CD8-positive, alpha-beta memory T cell (primary cell): ENCODE data around the gene HOXB3. TPM values are rescaled to one million over a fixed set of nuclear protein-coding genes. Genes with fewer than 3 reads are reported as not detected.

ENCODE experiments used
- CTCF ChIA-PET: fragments of 350-600 bp; sonication (Branson Sonifier 250); formaldehyde crosslinking; loops from one replicate; lab custom pipeline; 2021; ENCODE audit warnings: antibody characterized with exemption; lab: Charles Lee
- POLR2A ChIA-PET: fragments of 350-600 bp; sonication (Branson Sonifier 250); formaldehyde crosslinking; loops from one replicate; lab custom pipeline; 2021; ENCODE audit warnings: antibody characterized with exemption; lab: Charles Lee
- DNase-seq, 5 donors: peaks; one replicate each; pipeline versions ENCODE4 v3.0.0 to v3.0.0-alpha.2; 2020 to 2022; ENCODE audit warnings: mixed read lengths in 1 of 5
- H3K27ac ChIP-seq: one replicate; pipeline ENCODE4 v1.7.0; 2013; ENCODE audit warnings: low read depth, mild to moderate bottlenecking, low read length, moderate library complexity
- H3K27me3 ChIP-seq: 2 replicates; pipeline ENCODE4 v1.7.0; 2013; ENCODE audit warnings: low read length, mild to moderate bottlenecking; ENCODE audit not compliant: insufficient read depth, poor library complexity, severe bottlenecking
- H3K36me3 ChIP-seq: 2 replicates; pipeline ENCODE4 v1.7.0; 2013; ENCODE audit warnings: mild to moderate bottlenecking, low read length, moderate library complexity; ENCODE audit not compliant: insufficient read depth
- H3K4me1 ChIP-seq: 2 replicates; pipeline ENCODE4 v1.7.0; 2013; ENCODE audit warnings: mild to moderate bottlenecking, low read length, moderate library complexity; ENCODE audit not compliant: insufficient read depth
- H3K4me3 ChIP-seq: 2 replicates; pipeline ENCODE4 v1.7.0; 2013; ENCODE audit warnings: mild to moderate bottlenecking, low read length
- H3K9me3 ChIP-seq: 2 replicates; pipeline ENCODE4 v1.7.0; 2013; ENCODE audit warnings: mild to moderate bottlenecking, low read length
- H3K27ac Mint-ChIP-seq, 8 donors: one replicate each; pipeline ENCODE4 v1.8.0; 2020 to 2021; ENCODE audit warnings: mixed read lengths in 8 of 8, mild to moderate bottlenecking in 6 of 8, inconsistent platforms in 3 of 8, moderate library complexity in 3 of 8
- H3K27me3 Mint-ChIP-seq, 2 donors: one replicate each; pipeline ENCODE4 v1.8.0; 2020 to 2021; ENCODE audit warnings: mixed read lengths in 2 of 2, mild to moderate bottlenecking in 1 of 2, moderate library complexity in 1 of 2
- H3K36me3 Mint-ChIP-seq, 3 donors: one replicate each; pipeline ENCODE4 v1.8.0; 2020 to 2021; ENCODE audit warnings: mixed read lengths in 3 of 3, inconsistent platforms in 1 of 3, mild to moderate bottlenecking in 1 of 3
- H3K4me1 Mint-ChIP-seq, 3 donors: one replicate each; pipeline ENCODE4 v1.8.0; 2020 to 2021; ENCODE audit warnings: mixed read lengths in 3 of 3, inconsistent platforms in 1 of 3, mild to moderate bottlenecking in 1 of 3
- H3K4me3 Mint-ChIP-seq, 7 donors: one replicate each; pipeline ENCODE4 v1.8.0; 2020 to 2021; ENCODE audit warnings: mixed read lengths in 7 of 7, mild to moderate bottlenecking in 6 of 7, moderate library complexity in 4 of 7, inconsistent platforms in 2 of 7
- H3K9me3 Mint-ChIP-seq, 5 donors: one replicate each; pipeline ENCODE4 v1.8.0; 2020 to 2022; ENCODE audit warnings: mixed read lengths in 5 of 5, mild to moderate bottlenecking in 3 of 5, moderate library complexity in 2 of 5, inconsistent platforms in 1 of 5
- polyA plus RNA-seq: library from polyadenylated mRNA; unstranded; fragments of 300-500 nt; fragmentation: Illumina TruSeq; gene quantifications from one replicate; pipeline ENCODE4 v1.2.3, GENCODE V29; 2021
- total RNA-seq, 2 experiments: library from RNA; stranded (reverse); gene quantifications; one replicate each; pipeline ENCODE4 v1.2.3, GENCODE V29; 2021

Gene HOXB3
- total and polyA plus RNA-seq, 3 experiments from 2014 or later, result 0.10 to 3.5 (median 3.0) TPM

DNA sequence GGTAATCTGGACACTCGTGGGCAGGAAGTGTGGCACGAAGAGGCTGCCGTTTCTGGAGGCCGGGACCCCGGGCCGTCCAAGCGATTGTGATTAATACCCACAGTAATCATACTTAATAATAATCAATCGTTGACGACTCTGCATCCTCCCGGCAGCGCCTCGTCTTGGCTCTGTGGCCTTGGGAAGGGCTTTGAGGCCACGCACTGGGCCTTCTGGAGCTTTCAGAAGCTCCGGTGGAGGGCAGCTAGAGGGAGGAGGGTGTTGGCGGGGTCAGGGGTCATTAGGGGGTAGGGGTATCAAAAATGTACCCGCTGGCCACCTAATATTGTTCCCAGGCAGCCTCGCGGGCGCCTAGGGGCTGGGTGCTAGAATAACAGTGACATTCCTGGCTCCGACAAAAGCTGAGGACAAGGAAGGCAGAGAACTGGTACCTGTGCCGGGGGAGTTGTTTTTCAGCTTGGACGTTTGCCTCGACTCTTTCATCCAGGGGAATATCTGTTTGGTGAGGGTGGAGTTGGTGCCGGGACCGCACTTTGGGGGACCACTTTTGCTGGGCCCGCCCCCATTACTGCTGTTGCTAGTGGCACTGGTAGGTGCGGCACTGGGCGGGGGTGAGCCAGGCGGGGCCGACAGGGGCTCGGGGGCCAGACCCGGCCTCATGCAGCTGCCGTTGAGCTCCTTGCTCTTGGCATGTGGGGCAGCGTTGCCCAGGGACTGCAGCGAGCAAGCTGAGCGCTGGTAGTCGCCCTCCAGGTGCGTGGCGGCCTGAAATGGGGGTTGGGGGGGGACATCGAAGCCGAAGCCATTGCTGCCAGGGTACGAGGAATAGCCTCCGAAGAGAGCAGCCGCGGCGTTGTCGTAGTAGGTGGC lies 38.2 kb downstream of the HOXB3 start:
- H3K27ac Mint-ChIP-seq, result no peak overlapping the region
- no peak overlapping the region for H3K4me3 Mint-ChIP-seq
- peaks cover 7% of the 10 kb centered on the region in 2 donors for H3K27me3 Mint-ChIP-seq
- Histone ChIP-seq H3K4me1 (peaks cover 17% of the 10 kb centered on the region), H3K4me3 (no peak overlapping the region), H3K36me3 (no peaks in the 10 kb centered on the region), H3K9me3 (no peaks in the 10 kb centered on the region), H3K27ac (no peak overlapping the region), H3K27me3 (no peaks in the 10 kb centered on the region)
- peaks cover 0 to 8% (median 5%) of the 10 kb centered on the region in 3 donors for H3K36me3 Mint-ChIP-seq
- no peaks in the 10 kb centered on the region for H3K9me3 Mint-ChIP-seq
- ChIA-PET POLR2A (no interaction called here), CTCF (no interaction called here)
- peaks cover 9 to 31% (median 18%) of the 10 kb centered on the region in 3 donors for H3K4me1 Mint-ChIP-seq
- DNase-seq, result peak in 1 of 5 donors; percentile 33

DNA sequence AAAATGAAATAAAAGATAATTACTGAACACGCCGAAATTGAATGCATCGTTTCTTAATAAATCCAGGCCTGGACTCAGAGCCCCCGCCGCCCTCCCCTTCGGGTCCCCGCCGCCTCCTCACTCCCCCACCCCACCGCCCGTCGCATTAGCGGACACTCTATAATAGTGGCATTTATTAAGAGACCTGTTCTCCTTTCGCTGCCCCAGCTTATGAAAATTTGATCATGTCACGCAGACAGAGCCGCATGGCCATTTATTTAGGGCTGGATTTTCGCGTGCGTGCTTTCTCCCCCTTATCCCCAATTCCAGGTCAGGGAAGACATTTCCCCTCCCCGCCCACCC lies 38.9 kb downstream of the HOXB3 start:
- Histone ChIP-seq H3K27me3 (no peaks in the 10 kb centered on the region), H3K36me3 (no peaks in the 10 kb centered on the region), H3K4me1 (peaks cover 22% of the 10 kb centered on the region), H3K27ac (no peak overlapping the region), H3K9me3 (no peaks in the 10 kb centered on the region), H3K4me3 (no peak overlapping the region)
- peaks cover 0 to 8% (median 5%) of the 10 kb centered on the region in 3 donors for H3K36me3 Mint-ChIP-seq
- POLR2A ChIA-PET, result no interaction called here
- no peak overlapping the region for H3K27ac Mint-ChIP-seq
- peaks cover 9 to 36% (median 18%) of the 10 kb centered on the region in 3 donors for H3K4me1 Mint-ChIP-seq
- CTCF ChIA-PET, result no interaction called here
- no peak for DNase-seq
- no peak overlapping the region for H3K4me3 Mint-ChIP-seq
- no peaks in the 10 kb centered on the region for H3K9me3 Mint-ChIP-seq
- peaks cover 3 to 6% of the 10 kb centered on the region in 2 donors for H3K27me3 Mint-ChIP-seq

DNA sequence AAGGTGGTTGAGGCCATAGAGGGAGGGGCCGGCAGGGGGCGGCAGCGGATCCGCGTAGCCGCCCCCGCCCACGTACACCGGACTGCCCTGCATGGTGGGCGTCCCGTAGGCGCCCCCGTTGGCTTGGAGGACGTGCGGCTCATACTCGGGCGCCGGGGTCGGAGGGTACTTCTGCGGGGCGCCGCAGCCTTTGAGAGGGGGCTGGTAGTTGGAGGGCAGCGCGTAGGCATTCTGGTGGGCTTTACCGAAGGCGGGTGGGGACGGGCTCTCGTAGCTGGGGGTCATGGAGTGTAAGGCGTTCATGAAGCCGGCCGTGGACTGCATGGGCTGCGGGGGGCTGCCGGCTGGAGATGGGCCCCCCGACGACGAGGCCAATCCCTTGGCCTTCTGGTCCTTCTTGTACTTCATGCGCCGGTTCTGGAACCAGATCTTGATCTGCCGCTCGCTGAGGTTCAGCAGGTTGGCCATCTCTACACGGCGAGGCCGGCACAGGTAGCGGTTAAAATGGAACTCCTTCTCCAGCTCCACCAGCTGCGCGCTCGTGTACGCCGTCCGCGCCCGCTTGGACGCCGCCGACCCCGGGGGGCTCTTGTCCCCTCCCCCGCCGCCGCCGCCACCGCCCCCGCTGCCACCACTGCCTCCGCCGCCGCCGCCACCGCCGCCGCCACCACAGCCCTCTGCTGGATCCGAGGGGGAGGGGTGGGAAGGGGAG lies 39.4 kb downstream of the HOXB3 start:
- Mint-ChIP-seq H3K4me3 (no peak overlapping the region), H3K36me3 (peaks cover 0 to 8% (median 5%) of the 10 kb centered on the region in 3 donors), H3K27ac (no peak overlapping the region), H3K4me1 (peaks cover 11 to 35% (median 18%) of the 10 kb centered on the region in 3 donors), H3K9me3 (no peaks in the 10 kb centered on the region), H3K27me3 (peaks cover 3 to 5% of the 10 kb centered on the region in 2 donors)
- Histone ChIP-seq H3K27me3 (no peaks in the 10 kb centered on the region), H3K9me3 (no peaks in the 10 kb centered on the region), H3K4me1 (peaks cover 24% of the 10 kb centered on the region), H3K27ac (no peak overlapping the region), H3K4me3 (no peak overlapping the region), H3K36me3 (no peaks in the 10 kb centered on the region)
- ChIA-PET POLR2A (no interaction called here), CTCF (no interaction called here)
- DNase-seq, result peak in 1 of 5 donors; percentile 36

DNA sequence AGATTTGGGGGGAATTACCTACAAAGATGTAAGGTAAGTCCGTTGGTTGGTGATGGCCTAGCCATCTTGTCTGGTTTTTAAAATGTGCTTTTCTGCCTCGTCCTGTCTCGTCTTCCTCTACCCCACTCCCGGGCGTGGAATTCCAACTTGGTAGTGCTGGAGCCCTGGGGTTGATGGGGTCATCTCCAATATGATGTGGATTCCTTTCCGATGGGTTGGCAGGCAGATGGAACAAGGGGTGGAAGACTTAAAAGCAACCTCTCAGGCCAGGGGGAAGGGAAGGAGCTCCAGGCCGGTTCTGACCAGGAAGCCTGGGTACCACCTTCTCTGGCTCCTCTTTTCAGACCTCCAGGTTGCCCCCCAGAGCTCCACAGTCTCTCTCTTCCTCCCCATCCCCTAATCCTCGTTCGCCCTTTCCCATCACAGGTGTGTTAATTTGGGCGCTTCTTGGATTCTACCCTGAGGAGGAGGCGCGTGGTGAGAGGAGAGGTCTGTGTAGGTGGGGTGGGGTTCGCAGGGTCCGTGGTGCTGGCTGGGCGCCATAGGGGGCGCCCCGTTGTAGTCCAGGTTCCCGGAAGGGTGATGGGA lies 40.0 kb downstream of the HOXB3 start:
- no peak overlapping the region for H3K4me3 ChIP-seq
- H3K9me3 ChIP-seq, result no peaks in the 10 kb centered on the region
- no peak overlapping the region for H3K27ac ChIP-seq
- Mint-ChIP-seq H3K27me3 (peaks cover 0 to 2% of the 10 kb centered on the region in 2 donors), H3K27ac (no peak overlapping the region), H3K36me3 (peaks cover 0 to 8% (median 5%) of the 10 kb centered on the region in 3 donors), H3K4me1 (peaks cover 12 to 36% (median 13%) of the 10 kb centered on the region in 3 donors), H3K9me3 (no peaks in the 10 kb centered on the region), H3K4me3 (no peak overlapping the region)
- H3K36me3 ChIP-seq, result no peaks in the 10 kb centered on the region
- ChIA-PET CTCF (no interaction called here), POLR2A (no interaction called here)
- H3K27me3 ChIP-seq, result no peaks in the 10 kb centered on the region
- peaks cover 30% of the 10 kb centered on the region for H3K4me1 ChIP-seq
- DNase-seq, result peak in 1 of 5 donors; percentile 39

DNA sequence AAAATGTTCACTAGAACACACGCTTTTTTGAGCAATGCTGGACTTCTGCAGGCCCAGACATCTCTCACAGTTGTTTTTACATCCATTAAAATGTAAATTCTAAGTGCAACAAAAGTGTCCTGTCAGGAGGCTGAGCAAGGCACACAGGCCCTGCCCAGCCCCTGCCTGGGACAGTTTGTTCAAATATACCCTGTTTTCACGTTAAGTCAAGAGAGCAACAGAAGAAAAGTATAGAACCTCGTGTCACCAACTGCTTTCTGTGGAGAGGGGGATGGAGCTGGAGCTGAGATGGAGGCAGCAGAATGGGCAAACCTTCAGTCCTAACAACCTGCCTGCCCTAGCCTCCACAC lies 40.8 kb downstream of the HOXB3 start:
- ChIA-PET POLR2A (interaction anchor here (0.9 kb wide), 1 partner anchor 12 kb away, joined by 3 read pairs; no protein-coding TSS in a partner anchor), CTCF (interaction anchor here (1.7 kb wide), 1 partner anchor 44 kb away, joined by 3 read pairs; no protein-coding TSS in a partner anchor)
- H3K4me3 ChIP-seq, result no peak overlapping the region
- H3K36me3 ChIP-seq, result no peaks in the 10 kb centered on the region
- peaks cover 12 to 41% (median 13%) of the 10 kb centered on the region in 3 donors for H3K4me1 Mint-ChIP-seq
- peaks cover 0 to 2% of the 10 kb centered on the region in 2 donors for H3K27me3 Mint-ChIP-seq
- H3K4me1 ChIP-seq, result peaks cover 32% of the 10 kb centered on the region
- H3K9me3 ChIP-seq, result no peaks in the 10 kb centered on the region
- no peaks in the 10 kb centered on the region for H3K9me3 Mint-ChIP-seq
- H3K27ac ChIP-seq, result peak overlapping the region; percentile 92
- peak overlapping the region in 1 of 8 donors; percentile 36 for H3K27ac Mint-ChIP-seq
- no peaks in the 10 kb centered on the region for H3K27me3 ChIP-seq
- no peak for DNase-seq
- peaks cover 0 to 8% (median 5%) of the 10 kb centered on the region in 3 donors for H3K36me3 Mint-ChIP-seq
- peak overlapping the region in 1 of 7 donors; percentile 11 for H3K4me3 Mint-ChIP-seq

DNA sequence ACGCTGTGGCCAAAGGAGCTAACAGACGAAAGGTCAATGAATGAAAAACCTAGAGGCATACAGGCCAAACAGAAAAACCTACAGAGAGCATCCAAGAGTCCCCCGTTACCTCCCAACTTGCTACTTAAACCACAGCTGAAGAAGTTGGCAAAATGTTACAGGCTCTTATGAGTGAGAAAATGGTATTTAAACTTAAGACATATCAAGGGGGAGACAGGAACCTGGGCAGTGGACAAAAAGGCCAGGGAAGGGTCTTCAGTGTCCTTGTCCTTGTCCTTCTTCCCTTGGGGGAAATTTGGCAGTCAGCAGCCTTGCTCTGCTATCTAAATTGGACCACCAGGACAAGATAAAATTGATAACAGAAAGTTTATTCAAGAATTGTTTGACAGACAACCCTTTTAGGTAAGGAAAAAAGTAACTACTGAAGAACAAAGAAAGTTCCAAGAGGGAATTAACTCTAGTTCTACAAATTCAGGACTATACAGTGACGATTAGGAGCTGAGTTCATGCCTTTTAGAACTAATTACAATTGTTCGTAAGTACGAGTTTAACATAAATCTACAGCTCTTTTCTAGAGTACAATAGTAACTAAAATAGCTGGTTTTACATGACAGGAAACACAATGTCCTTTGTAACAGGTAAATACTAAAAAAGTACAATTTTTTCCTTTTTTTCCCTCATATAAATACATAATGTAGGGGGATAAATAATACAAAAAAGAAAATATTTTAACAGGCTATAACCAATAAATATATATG lies 41.3 kb downstream of the HOXB3 start:
- H3K27ac ChIP-seq, result peak overlapping the region; percentile 92

More for the DNA sequence above, 41.3 kb downstream of the HOXB3 start:
- peak overlapping the region; percentile 26 for H3K4me3 ChIP-seq
- ChIA-PET POLR2A (interaction anchor here (0.6 to 0.9 kb wide), 2 partner anchors 12 to 37 kb away, joined by 3 to 10 read pairs; no protein-coding TSS in a partner anchor), CTCF (interaction anchor here (1.7 kb wide), 1 partner anchor 44 kb away, joined by 3 read pairs; no protein-coding TSS in a partner anchor)
- H3K36me3 ChIP-seq, result no peaks in the 10 kb centered on the region
- no peaks in the 10 kb centered on the region for H3K9me3 Mint-ChIP-seq
- H3K4me1 Mint-ChIP-seq, result peaks cover 15 to 45% (median 18%) of the 10 kb centered on the region in 3 donors
- H3K27ac Mint-ChIP-seq, result peak overlapping the region in 6 of 8 donors; percentile 12 to 84 (median 66)
- peaks cover 3 to 5% of the 10 kb centered on the region in 2 donors for H3K27me3 Mint-ChIP-seq
- peaks cover 0 to 12% (median 4%) of the 10 kb centered on the region in 3 donors for H3K36me3 Mint-ChIP-seq
- peaks cover 32% of the 10 kb centered on the region for H3K4me1 ChIP-seq
- DNase-seq, result no peak
- no peaks in the 10 kb centered on the region for H3K9me3 ChIP-seq
- peak overlapping the region in 5 of 7 donors; percentile 18 to 69 (median 62) for H3K4me3 Mint-ChIP-seq
- H3K27me3 ChIP-seq, result no peaks in the 10 kb centered on the region
